HG02973 (cell line): ENCODE data around the gene GNG12.

Source experiments
- ATAC-seq: cut with Tn5 transposase; IDR thresholded peaks from one replicate; pipeline ENCODE4 v1.9.1; 2021; ENCODE audit warnings: moderate library complexity; ENCODE audit not compliant: unreplicated experiment

GNG12 gene

GRCh38 chr1:67788238-67788790, 45.0 kb downstream of the GNG12 start:
- no peak for ATAC-seq

GRCh38 chr1:67787746-67788145, 45.5 kb downstream of the GNG12 start:
- no peak for ATAC-seq

- ATAC-seq, result no peak
Observed at GRCh38 chr1:67785847-67786753, 47.2 kb downstream of the GNG12 start.

GRCh38 chr1:67784545-67785186, 48.6 kb downstream of the GNG12 start:
- no peak for ATAC-seq

- ATAC-seq, result no peak
Observed at GRCh38 chr1:67780637-67781036, 52.6 kb downstream of the GNG12 start.

GRCh38 chr1:67777440-67777839, 55.8 kb downstream of the GNG12 start:
- ATAC-seq, result no peak

- no peak for ATAC-seq
Observed at GRCh38 chr1:67777016-67777415, 56.3 kb downstream of the GNG12 start.

- ATAC-seq, result no peak
Observed at GRCh38 chr1:67773462-67773861, 59.8 kb downstream of the GNG12 start.

- no peak for ATAC-seq
Observed at GRCh38 chr1:67771749-67772148, 61.5 kb downstream of the GNG12 start.

- ATAC-seq, result no peak
Observed at GRCh38 chr1:67771152-67771551, 62.1 kb downstream of the GNG12 start.

- ATAC-seq, result no peak
Observed at GRCh38 chr1:67769633-67770256, 63.5 kb downstream of the GNG12 start.

GRCh38 chr1:67768480-67768879, 64.8 kb downstream of the GNG12 start:
- ATAC-seq, result no peak

GRCh38 chr1:67767103-67767782, 66.0 kb downstream of the GNG12 start:
- ATAC-seq, result no peak

- ATAC-seq, result no peak
Observed at GRCh38 chr1:67766141-67766978, 66.9 kb downstream of the GNG12 start.

GRCh38 chr1:67764633-67765032, 68.6 kb downstream of the GNG12 start:
- ATAC-seq, result no peak

GRCh38 chr1:67761730-67762129, 71.5 kb downstream of the GNG12 start:
- ATAC-seq, result no peak

- ATAC-seq, result no peak
Observed at GRCh38 chr1:67761091-67761490, 72.2 kb downstream of the GNG12 start.

- ATAC-seq, result peak; percentile 99
Observed at GRCh38 chr1:67760030-67760821, 73.0 kb downstream of the GNG12 start.

GRCh38 chr1:67759692-67760029, 73.6 kb downstream of the GNG12 start:
- peak; percentile 36 for ATAC-seq
